OCI-LY7 (cell line): ENCODE data around the gene FAM120C. TPM values are rescaled to one million over a fixed set of nuclear protein-coding genes. Genes with fewer than 3 reads are reported as not detected.

Experiments
- BruUV-seq: library from RNA; stranded (reverse); fragments of 400-500 nt; replicated peaks from 2 replicates; lab custom pipeline; 2021; lab: Mats Ljungman, UMichigan
- CTCF ChIA-PET: fragments of 300-600 bp; sonication (Branson Sonifier 250); formaldehyde crosslinking; loops from one replicate; lab custom pipeline; 2022; ENCODE audit warnings: antibody characterized with exemption; ENCODE audit not compliant: unreplicated experiment; lab: Charles Lee
- POLR2A ChIA-PET: fragments of 300-600 bp; sonication (Branson Sonifier 250); formaldehyde crosslinking; loops from one replicate; lab custom pipeline; 2022; ENCODE audit warnings: antibody characterized with exemption; lab: Charles Lee
- DNase-seq: peaks from one replicate; pipeline ENCODE4 v3.0.0-alpha.2; 2015; ENCODE audit warnings: low spot score
- H2AFZ ChIP-seq: fragments of 200-600 bp; sonication (generic), shearing (Covaris generic); 2 replicates; pipeline ENCODE4 v1.6.1; 2014; ENCODE audit warnings: mild to moderate bottlenecking, antibody characterized with exemption, low read length, moderate library complexity
- H3K27ac ChIP-seq: fragments of 200-600 bp; sonication (generic); 2 replicates; pipeline ENCODE4 v1.5.1; 2014; ENCODE audit warnings: mixed run types, low read depth, mild to moderate bottlenecking, moderate library complexity, low read length, inconsistent platforms; ENCODE audit not compliant: poor library complexity, severe bottlenecking
- H3K36me3 ChIP-seq: fragments of 200-600 bp; sonication (generic); 2 replicates; pipeline ENCODE4 v1.6.1; 2014; ENCODE audit warnings: mild to moderate bottlenecking, antibody characterized with exemption, low read length, moderate library complexity, mixed read lengths; ENCODE audit not compliant: insufficient read depth
- H3K4me1 ChIP-seq: fragments of 200-600 bp; sonication (generic); 2 replicates; pipeline ENCODE4 v1.5.1; 2014; ENCODE audit warnings: mild to moderate bottlenecking, low read length; ENCODE audit not compliant: insufficient read depth, poor library complexity, severe bottlenecking
- H3K4me2 ChIP-seq: fragments of 200-600 bp; sonication (generic); 2 replicates; pipeline ENCODE4 v1.6.1; 2014; ENCODE audit warnings: mild to moderate bottlenecking, low read length
- H3K4me3 ChIP-seq: fragments of 200-600 bp; sonication (generic); 2 replicates; pipeline ENCODE4 v1.5.1; 2014; ENCODE audit warnings: mild to moderate bottlenecking, low read depth, low read length; ENCODE audit not compliant: poor library complexity, severe bottlenecking
- H3K79me2 ChIP-seq: fragments of 200-600 bp; sonication (generic); 2 replicates; pipeline ENCODE4 v1.6.1; 2016; ENCODE audit warnings: low read depth, mild to moderate bottlenecking, low read length, moderate library complexity, mixed read lengths; ENCODE audit not compliant: insufficient read depth
- H3K9me2 ChIP-seq: fragments of 200-600 bp; sonication (generic); 2 replicates; pipeline ENCODE4 v1.6.1; 2016; ENCODE audit warnings: mild to moderate bottlenecking, low read length, mixed read lengths; ENCODE audit not compliant: insufficient read depth
- H3K9me3 ChIP-seq: fragments of 200-600 bp; sonication (generic); 2 replicates; pipeline ENCODE4 v1.6.1; 2014; ENCODE audit warnings: mild to moderate bottlenecking, mixed run types, low read length, mixed read lengths
- H4K20me1 ChIP-seq: fragments of 200-600 bp; sonication (generic); 2 replicates; pipeline ENCODE4 v1.6.1; 2014; ENCODE audit warnings: mild to moderate bottlenecking, antibody characterized with exemption, low read length, moderate library complexity, mixed read lengths; ENCODE audit not compliant: insufficient read depth
- EZH2phosphoT487 ChIP-seq: fragments of 200-600 bp; sonication (generic); IDR thresholded peaks from 2 replicates; pipeline ENCODE4 v1.6.1; 2018; ENCODE audit warnings: low read depth, borderline replicate concordance, mild to moderate bottlenecking, mixed run types, antibody characterized with exemption, low read length, moderate library complexity, mixed read lengths
- intact Hi-C: fragments of 100-400 bp; cut with micrococcal nuclease; formaldehyde crosslinking; loops from one replicate; pipeline ENCODE4 v1.10.0; 2022; ENCODE audit not compliant: unreplicated experiment
- total RNA-seq, 2 experiments: library from RNA; depleted of rRNA in 1 of 2; stranded (reverse); fragments of >200 nt in 1 of 2; shearing (Covaris generic) in 1 of 2; gene quantifications; 2 replicates each; pipeline ENCODE4 v1.2.3, GENCODE V29; 2014 to 2022
- TF ChIP-seq, protein P1 (sequence below): fragments of 200-600 bp; sonication (generic); conservative IDR thresholded peaks from 2 replicates; pipeline ENCODE4 v1.5.1; 2014; ENCODE audit warnings: mild to moderate bottlenecking, antibody characterized with exemption, low read length, moderate library complexity, mixed read lengths

Gene FAM120C
- total RNA-seq, 2 experiments from 2014 or later, result 21.4 to 22.2 TPM

DNA sequence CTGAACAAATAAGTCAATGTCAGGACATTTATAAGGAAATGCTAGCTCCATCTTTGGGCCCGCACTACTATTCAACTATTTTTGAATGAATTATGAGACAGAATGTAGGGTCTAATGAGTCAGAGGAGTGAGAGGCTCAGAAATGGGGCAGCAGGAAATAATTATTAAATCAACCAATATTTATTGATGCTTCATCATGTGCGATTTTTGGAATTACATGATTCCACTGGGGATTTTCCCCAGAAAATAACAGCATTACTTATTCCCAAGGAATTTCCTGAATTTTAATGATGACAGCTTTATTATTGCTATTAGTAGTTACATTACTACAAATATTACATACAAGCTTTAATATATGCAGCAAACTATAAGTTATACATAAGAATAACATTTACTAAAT is 89.5 kb downstream of the FAM120C start:
- Histone ChIP-seq H3K9me2 (no peaks in the 10 kb centered on the region), H2AFZ (no peak overlapping the region), H3K4me3 (no peak overlapping the region), H3K4me1 (no peaks in the 10 kb centered on the region), H3K27ac (no peak overlapping the region), H4K20me1 (no peaks in the 10 kb centered on the region), H3K4me2 (no peak overlapping the region), H3K79me2 (no peaks in the 10 kb centered on the region), H3K9me3 (no peaks in the 10 kb centered on the region), H3K36me3 (no peaks in the 10 kb centered on the region)
- BruUV-seq, result no TSS peak
- intact Hi-C loops, result no loop called here
- no peak for TF ChIP-seq EZH2phosphoT487
- TF ChIP-seq, protein P1, sequence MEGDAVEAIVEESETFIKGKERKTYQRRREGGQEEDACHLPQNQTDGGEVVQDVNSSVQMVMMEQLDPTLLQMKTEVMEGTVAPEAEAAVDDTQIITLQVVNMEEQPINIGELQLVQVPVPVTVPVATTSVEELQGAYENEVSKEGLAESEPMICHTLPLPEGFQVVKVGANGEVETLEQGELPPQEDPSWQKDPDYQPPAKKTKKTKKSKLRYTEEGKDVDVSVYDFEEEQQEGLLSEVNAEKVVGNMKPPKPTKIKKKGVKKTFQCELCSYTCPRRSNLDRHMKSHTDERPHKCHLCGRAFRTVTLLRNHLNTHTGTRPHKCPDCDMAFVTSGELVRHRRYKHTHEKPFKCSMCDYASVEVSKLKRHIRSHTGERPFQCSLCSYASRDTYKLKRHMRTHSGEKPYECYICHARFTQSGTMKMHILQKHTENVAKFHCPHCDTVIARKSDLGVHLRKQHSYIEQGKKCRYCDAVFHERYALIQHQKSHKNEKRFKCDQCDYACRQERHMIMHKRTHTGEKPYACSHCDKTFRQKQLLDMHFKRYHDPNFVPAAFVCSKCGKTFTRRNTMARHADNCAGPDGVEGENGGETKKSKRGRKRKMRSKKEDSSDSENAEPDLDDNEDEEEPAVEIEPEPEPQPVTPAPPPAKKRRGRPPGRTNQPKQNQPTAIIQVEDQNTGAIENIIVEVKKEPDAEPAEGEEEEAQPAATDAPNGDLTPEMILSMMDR, result no peak
- ChIA-PET CTCF (no interaction called here), POLR2A (interaction anchor here (0.8 kb wide), 1 partner anchor 16 kb away, joined by 3 read pairs; no protein-coding TSS in a partner anchor)
- no peak for DNase-seq

DNA sequence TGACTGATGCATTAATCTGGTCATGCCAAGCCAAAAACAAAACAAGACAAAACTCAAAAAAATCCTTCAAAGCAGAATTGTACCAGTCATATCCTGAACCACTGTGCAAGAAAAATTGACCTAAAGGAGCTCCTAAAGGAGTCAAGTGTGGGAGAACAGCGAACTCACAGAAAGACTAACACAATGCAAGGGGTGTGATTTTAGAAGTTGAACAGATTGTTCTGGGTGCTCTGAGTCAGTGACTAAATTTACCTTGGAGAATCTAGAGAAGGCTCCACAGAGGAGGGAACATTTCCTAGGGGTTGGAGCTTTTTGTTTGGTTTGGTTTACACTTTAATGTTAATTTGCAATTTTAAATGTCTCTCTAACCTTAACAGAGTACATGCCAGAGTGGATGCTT is 89.9 kb downstream of the FAM120C start:
- no peak overlapping the region for H3K27ac ChIP-seq
- no peak overlapping the region for H3K4me3 ChIP-seq
- H2AFZ ChIP-seq, result no peak overlapping the region
- POLR2A ChIA-PET, result interaction anchor here (0.8 kb wide), 1 partner anchor 16 kb away, joined by 3 read pairs; no protein-coding TSS in a partner anchor
- H4K20me1 ChIP-seq, result no peaks in the 10 kb centered on the region
- BruUV-seq, result no TSS peak
- no peaks in the 10 kb centered on the region for H3K9me3 ChIP-seq
- CTCF ChIA-PET, result no interaction called here
- no peaks in the 10 kb centered on the region for H3K36me3 ChIP-seq
- TF ChIP-seq, protein P1, result no peak
- no peak for TF ChIP-seq EZH2phosphoT487
- no peak for DNase-seq
- no peak overlapping the region for H3K4me2 ChIP-seq
- no peaks in the 10 kb centered on the region for H3K9me2 ChIP-seq
- no peaks in the 10 kb centered on the region for H3K79me2 ChIP-seq
- intact Hi-C loops, result no loop called here
- H3K4me1 ChIP-seq, result no peaks in the 10 kb centered on the region

DNA sequence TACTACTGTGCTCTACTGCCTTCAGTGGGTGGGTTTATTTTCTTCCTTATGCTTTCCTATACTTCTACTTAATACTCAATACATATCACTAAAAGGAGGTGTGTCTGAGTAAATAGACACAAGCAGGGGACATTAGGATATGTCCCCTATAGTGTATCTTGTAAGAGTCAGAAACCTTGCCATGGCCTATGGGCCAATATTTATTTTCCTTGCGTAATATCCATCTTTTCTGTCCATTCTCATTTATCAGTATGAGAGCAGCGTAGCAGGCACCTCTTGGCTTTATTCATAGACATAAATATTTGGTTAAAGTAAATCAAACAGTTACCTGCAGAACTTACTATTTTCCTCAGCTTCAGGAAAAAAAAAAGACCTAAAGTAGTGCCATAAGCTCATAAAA is 92.2 kb downstream of the FAM120C start:
- Histone ChIP-seq H3K4me3 (no peak overlapping the region), H2AFZ (no peak overlapping the region), H3K9me2 (no peaks in the 10 kb centered on the region), H3K4me2 (no peak overlapping the region), H3K79me2 (no peaks in the 10 kb centered on the region), H3K27ac (no peak overlapping the region), H3K4me1 (no peaks in the 10 kb centered on the region), H3K36me3 (no peaks in the 10 kb centered on the region), H3K9me3 (no peaks in the 10 kb centered on the region), H4K20me1 (no peaks in the 10 kb centered on the region)
- intact Hi-C loops, result no loop called here
- no peak for DNase-seq
- TF ChIP-seq, protein P1, result no peak
- TF ChIP-seq EZH2phosphoT487, result no peak
- CTCF ChIA-PET, result no interaction called here
- BruUV-seq, result no TSS peak
- POLR2A ChIA-PET, result no interaction called here
